Measurements from ENCODE around the gene CHRNG. TPM values are rescaled to one million over a fixed set of nuclear protein-coding genes. Genes with fewer than 3 reads are reported as not detected.

Gene CHRNG
- total and polyA plus RNA-seq, 3 donors from 2014 or later = 0.26 TPM; not detected in 2

GRCh38 chr2:232545511-232546375, 6.3 kb downstream of the CHRNG start:
- intact Hi-C loops (cut with DNase I; ENCODE audit: low total_unique reads) = no loop called here
- no peak for DNase-seq
- no peaks in the 10 kb centered on the region for H3K27me3 ChIP-seq
- no peaks in the 10 kb centered on the region for H3K36me3 ChIP-seq (ENCODE audit: low read depth, missing control alignments)
- TF ChIP-seq POLR2A (IDR thresholded peaks at IDR 0.05) (no peak), CTCF (IDR thresholded peaks at IDR 0.05) (no peak)
- H3K27ac ChIP-seq = no peak overlapping the region
- WGBS, 2 donors = 75 to 78% methylated on average over 11 to 17 of the region's 17 CpGs
- no peak overlapping the region for H3K4me3 ChIP-seq
- H3K9me3 ChIP-seq = no peaks in the 10 kb centered on the region
- H3K4me1 ChIP-seq = no peaks in the 10 kb centered on the region

GRCh38 chr2:232547991-232548390, 8.5 kb downstream of the CHRNG start:
- Histone ChIP-seq H3K9me3 (no peaks in the 10 kb centered on the region), H3K36me3 (ENCODE audit: low read depth, missing control alignments) (no peaks in the 10 kb centered on the region)

GRCh38 chr2:232549655-232550353, 10.3 kb downstream of the CHRNG start:
- no peak for DNase-seq
- peak overlapping the region; percentile 84 to 94 for H3K4me3 ChIP-seq

More at GRCh38 chr2:232547991-232548390, 8.5 kb downstream of the CHRNG start:
- Histone ChIP-seq H3K4me1 (peaks cover 9% of the 10 kb centered on the region), H3K27ac (no peak overlapping the region), H3K27me3 (no peaks in the 10 kb centered on the region), H3K4me3 (no peak overlapping the region)
- TF ChIP-seq POLR2A (IDR thresholded peaks at IDR 0.05) = no peak
- TF ChIP-seq CTCF (IDR thresholded peaks at IDR 0.05) = no peak
- 96 to 97% methylated on average over 6 of the region's 6 CpGs for WGBS, 2 donors
- intact Hi-C loops (cut with DNase I; ENCODE audit: low total_unique reads) = no loop called here
- no peak for DNase-seq

More at GRCh38 chr2:232549655-232550353, 10.3 kb downstream of the CHRNG start:
- H3K27ac ChIP-seq = peak overlapping the region; percentile 92 to 98
- no peaks in the 10 kb centered on the region for H3K9me3 ChIP-seq
- 27 to 33% methylated on average over 21 of the region's 21 CpGs for WGBS, 2 donors
- H3K27me3 ChIP-seq = no peaks in the 10 kb centered on the region
- H3K36me3 ChIP-seq (ENCODE audit: low read depth, missing control alignments) = no peaks in the 10 kb centered on the region
- peaks cover 9% of the 10 kb centered on the region for H3K4me1 ChIP-seq
- TF ChIP-seq POLR2A (IDR thresholded peaks at IDR 0.05) (no peak), CTCF (IDR thresholded peaks at IDR 0.05) (no peak)
- intact Hi-C loops (cut with DNase I; ENCODE audit: low total_unique reads) = no loop called here
